MCF 10A (cell line): ENCODE results near the gene PDE6G. TPM values are rescaled to one million over a fixed set of nuclear protein-coding genes. Genes with fewer than 3 reads are reported as not detected.

Source experiments
- BruUV-seq: library from RNA; stranded (reverse); fragments of 400-500 nt; replicated peaks from 2 replicates; lab custom pipeline; 2021; lab: Mats Ljungman, UMichigan
- CTCF ChIA-PET: fragments of 300-600 bp; sonication (Branson Sonifier 250); formaldehyde crosslinking; extraction: SDS; loops from one replicate; lab custom pipeline; 2021; ENCODE audit warnings: antibody characterized with exemption, inconsistent platforms; lab: Yijun Ruan, JAX
- POLR2A ChIA-PET: fragments of 300-600, 350-650 bp; sonication (Branson Sonifier 250); formaldehyde crosslinking; extraction: SDS; loops from one replicate; lab custom pipeline; 2020; ENCODE audit warnings: antibody characterized with exemption, inconsistent platforms; lab: Yijun Ruan, JAX
- DNase-seq: peaks from one replicate; pipeline ENCODE4 v3.0.0-alpha.2; 2018; ENCODE audit not compliant: unreplicated experiment
- H3K27ac Mint-ChIP-seq: one replicate; pipeline ENCODE4 v1.8.0; 2022; ENCODE audit warnings: mild to moderate bottlenecking, low read depth, mixed read lengths; ENCODE audit not compliant: unreplicated experiment
- H3K27me3 Mint-ChIP-seq: one replicate; pipeline ENCODE4 v1.8.0; 2022; ENCODE audit warnings: mixed read lengths; ENCODE audit not compliant: insufficient read depth, unreplicated experiment
- H3K36me3 Mint-ChIP-seq: one replicate; pipeline ENCODE4 v1.8.0; 2022; ENCODE audit warnings: mild to moderate bottlenecking, moderate library complexity, mixed read lengths; ENCODE audit not compliant: insufficient read depth, unreplicated experiment
- H3K4me1 Mint-ChIP-seq: one replicate; pipeline ENCODE4 v1.8.0; 2022; ENCODE audit warnings: mixed read lengths; ENCODE audit not compliant: insufficient read depth, unreplicated experiment
- H3K4me3 Mint-ChIP-seq: one replicate; pipeline ENCODE4 v1.8.0; 2022; ENCODE audit warnings: mild to moderate bottlenecking, moderate library complexity, mixed read lengths; ENCODE audit not compliant: unreplicated experiment
- H3K9me3 Mint-ChIP-seq: one replicate; pipeline ENCODE4 v1.8.0; 2022; ENCODE audit warnings: mixed read lengths; ENCODE audit not compliant: unreplicated experiment
- CTCF ChIP-seq: fragments of 200-600 bp; IDR thresholded peaks from one replicate; pipeline ENCODE4 v1.8.0; 2022; ENCODE audit warnings: antibody characterized with exemption, mild to moderate bottlenecking; ENCODE audit not compliant: unreplicated experiment
- intact Hi-C: fragments of 100-400 bp; cut with micrococcal nuclease; formaldehyde crosslinking; loops from 2 replicates; pipeline ENCODE4 v1.14.1; 2022
- total RNA-seq: library from RNA; stranded (reverse); gene quantifications from 2 replicates; pipeline ENCODE4 v1.2.3, GENCODE V29; 2022

Gene PDE6G
- total RNA-seq, 1 experiment from 2014 or later: not detected

- Mint-ChIP-seq H3K36me3 (peaks cover 81% of the 10 kb centered on the region), H3K4me1 (no peaks in the 10 kb centered on the region), H3K9me3 (no peaks in the 10 kb centered on the region), H3K27ac (no peak overlapping the region), H3K4me3 (no peak overlapping the region), H3K27me3 (no peaks in the 10 kb centered on the region)
- no TSS peak for BruUV-seq
- ChIA-PET POLR2A (no interaction called here), CTCF (no interaction called here)
- no peak for TF ChIP-seq CTCF
- intact Hi-C loops: no loop called here
- DNase-seq: no peak
Observed at GRCh38 chr17:81616877-81617276, 39.5 kb downstream of the PDE6G start.

GRCh38 chr17:81615401-81615930 lies 40.9 kb downstream of the PDE6G start:
- ChIA-PET CTCF (no interaction called here), POLR2A (interaction anchor here (0.6 kb wide), 1 partner anchor 89 kb away, joined by 3 read pairs; no protein-coding TSS in a partner anchor)
- BruUV-seq: no TSS peak
- no peak overlapping the region for H3K27ac Mint-ChIP-seq
- intact Hi-C loops: no loop called here
- H3K27me3 Mint-ChIP-seq: no peaks in the 10 kb centered on the region
- no peaks in the 10 kb centered on the region for H3K9me3 Mint-ChIP-seq
- H3K36me3 Mint-ChIP-seq: peaks cover 76% of the 10 kb centered on the region
- H3K4me3 Mint-ChIP-seq: no peak overlapping the region
- no peaks in the 10 kb centered on the region for H3K4me1 Mint-ChIP-seq
- TF ChIP-seq CTCF: no peak
- DNase-seq: no peak

- Mint-ChIP-seq H3K4me1 (no peaks in the 10 kb centered on the region), H3K27ac (no peak overlapping the region), H3K4me3 (no peak overlapping the region), H3K27me3 (no peaks in the 10 kb centered on the region), H3K36me3 (peaks cover 86% of the 10 kb centered on the region), H3K9me3 (no peaks in the 10 kb centered on the region)
- no TSS peak for BruUV-seq
- CTCF ChIA-PET: interaction anchor here (0.6 to 1.5 kb wide), 3 partner anchors 9 to 47 kb away, joined by 3 to 4 read pairs (median 3); no protein-coding TSS in a partner anchor
- TF ChIP-seq CTCF: no peak
- intact Hi-C loops: no loop called here
- POLR2A ChIA-PET: no interaction called here
- no peak for DNase-seq
Observed at GRCh38 chr17:81612172-81612970, 44.0 kb downstream of the PDE6G start.

GRCh38 chr17:81609541-81610311 lies 46.6 kb downstream of the PDE6G start:
- BruUV-seq: no TSS peak
- no peaks in the 10 kb centered on the region for H3K4me1 Mint-ChIP-seq
- no peak for TF ChIP-seq CTCF
- POLR2A ChIA-PET: interaction anchor here (1.4 kb wide), 1 partner anchor 17 kb away, joined by 3 read pairs; no protein-coding TSS in a partner anchor
- H3K27me3 Mint-ChIP-seq: no peaks in the 10 kb centered on the region
- no peak overlapping the region for H3K27ac Mint-ChIP-seq
- intact Hi-C loops: no loop called here
- H3K4me3 Mint-ChIP-seq: no peak overlapping the region
- no peak for DNase-seq
- CTCF ChIA-PET: interaction anchor here (0.7 to 1.1 kb wide), 2 partner anchors 9 to 300 kb away, joined by 3 to 4 read pairs; no protein-coding TSS in a partner anchor
- H3K36me3 Mint-ChIP-seq: peaks cover 87% of the 10 kb centered on the region
- H3K9me3 Mint-ChIP-seq: no peaks in the 10 kb centered on the region
